IMR-90 (cell line): ENCODE measurements around the gene MMD.
A peak's percentile ranks its signal among the peaks of the same experiment; 100 is the strongest.

Source experiments
- CEBPB ChIP-seq: IDR thresholded peaks from 2 replicates; pipeline ENCODE4 v1.6.1; 2012; ENCODE audit warnings: low read depth, low read length, improper control_type of control experiment
- CHD1 ChIP-seq: IDR thresholded peaks from 2 replicates; pipeline ENCODE4 v1.6.1; 2012; ENCODE audit warnings: low read depth, low read length, improper control_type of control experiment
- MAZ ChIP-seq: IDR thresholded peaks from 2 replicates; pipeline ENCODE4 v1.6.1; 2012; ENCODE audit warnings: low read depth, mild to moderate bottlenecking, low read length, improper control_type of control experiment, moderate library complexity, borderline replicate concordance
- POLR2A ChIP-seq: IDR thresholded peaks from 2 replicates; pipeline ENCODE4 v1.6.1; 2012; ENCODE audit warnings: mild to moderate bottlenecking, low read depth, low read length
- SMC3 ChIP-seq: fragments of 150-350 bp; IDR thresholded peaks from 2 replicates; pipeline ENCODE4 v1.6.1; 2016; ENCODE audit warnings: low read depth, mild to moderate bottlenecking, antibody characterized with exemption, low read length, moderate library complexity
- TF ChIP-seq, protein P1 (sequence below): conservative IDR thresholded peaks from 2 replicates; pipeline ENCODE4 v1.5.1; 2012; ENCODE audit warnings: mild to moderate bottlenecking, low read depth, low read length, improper control_type of control experiment

DNA sequence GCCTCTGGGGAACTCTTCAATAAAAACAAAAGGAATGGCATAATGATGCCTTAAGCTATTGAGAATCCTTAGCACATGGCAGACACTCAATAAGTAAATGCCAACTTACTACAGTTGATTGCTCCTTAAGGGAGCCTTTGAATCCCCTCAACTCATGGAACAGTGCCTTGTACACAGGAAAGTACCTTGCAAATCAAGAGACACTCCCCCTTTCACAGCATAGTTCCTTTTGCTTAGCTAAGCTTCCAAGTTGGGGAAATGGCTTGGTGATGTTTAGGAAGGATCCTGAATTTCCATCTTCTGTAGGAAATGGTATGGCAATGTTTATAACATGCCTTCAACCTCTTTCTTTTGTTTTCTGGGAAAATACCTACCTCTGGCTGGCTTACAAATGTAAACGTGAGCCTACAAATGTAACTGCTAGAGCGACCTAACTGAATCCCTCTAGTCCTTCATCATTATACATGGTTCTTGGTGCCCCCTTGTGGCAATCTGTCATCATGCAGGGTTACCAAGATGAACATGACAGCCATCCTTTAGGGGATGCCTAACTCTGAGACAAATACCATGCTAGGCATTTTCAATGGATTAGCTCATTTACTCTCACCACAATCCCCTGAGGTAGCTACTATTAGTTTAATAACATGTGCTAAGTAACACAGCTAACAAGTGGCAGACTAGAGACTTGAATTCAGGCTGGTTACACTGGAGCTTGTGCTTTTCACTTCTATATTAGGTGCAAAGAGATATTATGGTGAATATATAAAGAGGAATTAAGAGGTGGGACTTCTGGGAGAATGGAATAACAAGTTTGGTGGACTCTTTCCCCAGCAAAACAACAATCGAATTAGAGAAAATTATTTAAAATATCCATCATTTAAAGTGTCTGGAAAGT is 65.0 kb downstream of the MMD start:
- TF ChIP-seq, protein P1, sequence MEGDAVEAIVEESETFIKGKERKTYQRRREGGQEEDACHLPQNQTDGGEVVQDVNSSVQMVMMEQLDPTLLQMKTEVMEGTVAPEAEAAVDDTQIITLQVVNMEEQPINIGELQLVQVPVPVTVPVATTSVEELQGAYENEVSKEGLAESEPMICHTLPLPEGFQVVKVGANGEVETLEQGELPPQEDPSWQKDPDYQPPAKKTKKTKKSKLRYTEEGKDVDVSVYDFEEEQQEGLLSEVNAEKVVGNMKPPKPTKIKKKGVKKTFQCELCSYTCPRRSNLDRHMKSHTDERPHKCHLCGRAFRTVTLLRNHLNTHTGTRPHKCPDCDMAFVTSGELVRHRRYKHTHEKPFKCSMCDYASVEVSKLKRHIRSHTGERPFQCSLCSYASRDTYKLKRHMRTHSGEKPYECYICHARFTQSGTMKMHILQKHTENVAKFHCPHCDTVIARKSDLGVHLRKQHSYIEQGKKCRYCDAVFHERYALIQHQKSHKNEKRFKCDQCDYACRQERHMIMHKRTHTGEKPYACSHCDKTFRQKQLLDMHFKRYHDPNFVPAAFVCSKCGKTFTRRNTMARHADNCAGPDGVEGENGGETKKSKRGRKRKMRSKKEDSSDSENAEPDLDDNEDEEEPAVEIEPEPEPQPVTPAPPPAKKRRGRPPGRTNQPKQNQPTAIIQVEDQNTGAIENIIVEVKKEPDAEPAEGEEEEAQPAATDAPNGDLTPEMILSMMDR: peak; percentile 58
- no peak for TF ChIP-seq MAZ
- TF ChIP-seq POLR2A: no peak
- peak; percentile 39; the same call in 1 of the 2 replicates for TF ChIP-seq SMC3
- no peak for TF ChIP-seq CEBPB
- TF ChIP-seq CHD1: no peak
